Stimulated activated CD4-positive, alpha-beta T cell treated with anti-CD3 and anti-CD28 coated beads, TNF-alpha, amount 100 ng/mL, for 4 hours (primary cell): ENCODE results near the gene DNAJB13.

Source experiments
- DNase-seq, 3 experiments: peaks; one replicate each; pipeline ENCODE4 v3.0.0-alpha.2; 2020; ENCODE audit warnings: low read depth in 3 of 3

The DNAJB13 gene

DNA sequence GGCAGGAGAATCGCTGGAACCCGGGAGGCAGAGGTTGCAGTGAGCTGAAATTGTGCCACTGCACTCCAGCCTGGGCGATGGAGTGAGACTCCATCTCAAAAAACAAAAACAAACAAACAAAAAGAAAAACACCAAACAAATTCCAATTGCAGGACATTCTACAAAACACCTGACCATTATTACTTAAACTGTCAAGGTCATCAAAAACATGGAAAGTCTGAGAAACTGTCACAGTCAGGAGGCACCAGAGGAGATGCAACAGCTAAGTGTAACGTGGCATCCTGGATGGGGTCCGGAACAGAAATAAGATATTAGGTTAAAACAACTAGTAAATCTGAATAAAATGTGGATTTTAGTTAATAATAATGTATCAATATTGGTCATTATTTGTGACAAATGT, 914 bp upstream of the DNAJB13 start:
- no peak for DNase-seq

DNA sequence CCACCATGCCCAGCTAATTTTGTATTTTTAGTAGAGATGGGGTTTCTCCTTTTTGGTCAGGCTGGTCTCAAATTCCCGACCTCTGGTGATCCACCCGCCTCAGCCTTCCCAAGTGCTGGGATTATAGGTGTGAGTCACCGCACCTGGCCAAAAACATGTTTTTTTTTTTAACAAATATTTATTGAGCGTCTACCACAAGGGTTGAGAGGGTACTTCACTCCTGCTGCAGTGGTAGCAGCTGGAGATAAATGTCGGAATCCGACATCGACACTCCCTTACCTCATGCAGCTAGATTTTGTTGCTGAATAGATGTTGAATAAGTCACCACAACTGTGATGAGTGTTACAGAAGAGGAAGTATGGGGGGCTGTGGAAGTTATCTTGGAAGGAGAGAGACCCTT, 971 bp downstream of the DNAJB13 start:
- DNase-seq, result no peak

DNA sequence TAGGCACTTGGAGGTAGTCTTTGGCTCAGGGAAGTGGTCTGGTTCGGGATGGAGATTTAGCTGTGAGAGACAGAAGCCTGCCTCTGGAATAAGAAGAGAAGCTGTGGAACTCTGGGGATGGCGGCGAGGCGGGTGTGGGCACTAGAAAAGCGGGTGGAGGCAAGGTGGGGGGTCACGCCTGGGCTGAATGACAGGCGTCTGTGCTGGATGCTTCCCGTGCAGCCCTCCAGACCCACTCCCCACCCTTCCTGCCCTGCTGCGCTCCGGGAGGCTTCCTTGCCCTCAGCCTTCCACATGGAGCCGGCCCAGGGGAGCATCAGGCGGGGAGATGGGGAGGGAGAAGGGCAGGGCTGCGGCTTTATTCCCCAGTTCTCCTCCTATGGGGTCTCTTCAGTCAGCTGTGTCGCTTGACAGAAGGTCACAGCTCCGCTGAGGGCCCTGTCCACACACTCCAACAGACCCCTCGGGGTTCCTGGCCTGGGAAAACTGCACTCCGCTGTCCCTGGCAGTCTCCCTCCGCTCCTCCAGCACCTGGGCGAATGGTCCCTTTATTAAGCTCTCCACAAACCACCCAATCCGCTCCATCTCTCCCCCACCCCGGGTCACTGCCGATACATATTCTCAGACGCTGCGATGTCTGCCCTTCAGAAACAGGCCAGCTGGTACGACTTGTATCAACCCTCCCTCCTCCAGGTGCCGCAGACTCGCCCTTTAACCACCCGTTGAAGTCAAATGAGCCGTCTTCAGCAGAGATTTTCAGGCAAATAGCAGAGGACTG, 6.2 kb downstream of the DNAJB13 start:
- DNase-seq, result no peak

DNA sequence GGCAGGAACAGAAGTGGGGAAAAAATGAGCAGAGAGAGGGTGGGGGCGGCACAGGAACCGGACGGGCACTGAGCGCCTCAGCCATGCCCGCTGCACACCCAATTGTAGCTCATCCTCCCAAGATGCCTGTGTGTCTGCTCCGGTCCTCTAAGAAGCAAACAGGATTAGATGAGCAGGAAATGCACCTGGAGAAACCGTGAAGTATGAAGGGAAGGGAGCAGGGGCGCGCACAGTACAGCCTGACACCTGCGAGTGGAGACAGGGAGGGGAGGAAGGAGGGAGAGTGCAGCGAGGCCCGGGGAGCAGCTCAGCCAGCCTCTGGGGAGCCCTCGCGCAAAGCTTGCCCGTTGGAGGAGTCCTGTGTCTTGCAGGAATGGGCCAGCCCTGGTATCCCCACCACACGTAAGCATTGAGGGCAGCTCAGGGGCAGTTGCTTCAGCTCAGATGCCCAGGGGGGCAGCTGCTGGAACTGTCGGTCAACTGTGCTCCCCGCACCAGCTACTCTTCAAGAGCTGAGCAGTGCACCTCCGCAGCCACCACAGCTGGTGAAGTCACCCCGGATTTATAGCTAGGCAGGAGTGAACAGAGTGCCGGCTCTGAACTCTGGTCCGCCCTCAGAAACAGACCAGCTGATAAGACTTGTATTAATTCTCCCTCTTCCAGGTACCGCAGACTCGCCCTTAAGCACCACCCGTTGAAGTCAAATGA, 7.0 kb downstream of the DNAJB13 start:
- DNase-seq, result no peak

DNA sequence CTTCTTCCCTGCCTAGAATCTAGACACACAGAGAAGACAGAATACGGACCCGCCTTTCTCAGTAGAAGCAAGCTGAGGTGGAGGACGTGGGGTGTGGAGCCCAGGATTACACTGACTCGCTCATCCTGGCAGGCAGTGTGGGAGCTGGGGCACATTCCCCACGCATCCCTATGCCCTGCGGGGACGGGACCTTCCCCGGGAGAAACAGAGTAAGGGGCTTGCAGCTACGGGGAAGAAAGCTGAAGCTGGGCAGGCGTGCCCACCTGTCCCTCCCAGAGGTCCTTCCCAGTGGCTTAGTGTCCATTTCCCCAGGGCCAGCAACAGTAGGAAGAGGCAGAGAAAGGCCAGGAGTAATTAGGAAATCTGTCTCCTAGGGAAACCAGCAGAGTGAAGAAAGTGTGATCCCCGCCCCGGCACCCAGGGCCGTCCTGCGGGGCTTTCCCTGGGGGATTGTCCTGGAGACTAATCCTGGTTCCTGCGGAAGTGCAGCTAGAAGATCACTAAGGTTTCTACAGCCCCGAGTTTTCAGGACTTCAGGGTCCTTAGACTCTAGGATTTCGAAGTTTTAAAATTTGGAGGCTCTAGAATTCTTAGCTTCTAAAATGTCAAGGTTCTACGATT, 7.8 kb downstream of the DNAJB13 start:
- DNase-seq, result no peak

DNA sequence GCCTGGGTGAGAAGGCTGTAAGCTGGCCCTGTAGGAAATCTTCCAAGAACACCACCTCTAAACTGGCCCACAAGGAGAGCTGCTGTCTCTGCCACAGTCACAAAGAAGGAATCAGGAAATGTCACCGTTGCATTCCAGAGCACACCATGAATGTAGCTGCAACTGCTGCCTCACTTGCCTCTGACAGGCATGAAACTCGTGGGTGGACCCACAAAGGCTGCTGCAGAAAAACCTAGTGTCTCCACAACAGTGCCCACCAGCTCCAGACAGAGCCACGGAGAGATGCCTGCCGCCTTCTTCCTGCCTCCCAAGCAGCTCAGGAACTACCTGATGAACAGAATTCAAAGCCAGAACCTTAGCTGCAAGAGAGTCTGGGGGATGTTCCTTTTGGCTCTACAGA, 10.5 kb downstream of the DNAJB13 start:
- DNase-seq, result no peak

DNA sequence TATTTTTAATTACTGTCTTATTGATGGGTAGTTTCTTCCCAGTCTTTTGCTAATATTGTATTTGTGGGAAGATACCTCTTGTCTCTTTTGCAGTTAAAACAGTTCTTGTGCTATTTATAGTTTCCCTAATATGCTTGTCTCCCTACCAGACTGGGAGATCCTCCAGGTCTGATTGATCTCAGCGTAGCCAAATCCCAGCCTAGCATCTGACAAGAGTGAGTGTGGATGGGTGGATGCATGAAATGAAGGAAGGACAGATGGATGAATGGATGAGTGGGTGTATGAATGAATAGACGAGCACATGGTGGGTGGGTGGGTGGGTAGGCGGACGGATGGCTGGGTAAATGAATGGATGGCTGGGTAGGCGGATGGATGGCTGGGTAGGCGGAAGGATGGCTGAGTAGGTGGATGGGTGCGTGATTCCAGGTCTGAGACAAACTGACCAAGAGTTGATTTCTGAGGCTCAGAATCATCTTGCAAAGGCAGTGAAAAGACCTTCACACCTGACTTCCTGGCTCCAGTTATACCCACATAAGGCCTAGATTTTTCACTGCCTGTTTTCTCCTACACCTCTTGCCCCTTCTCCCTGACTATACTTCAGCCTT, 11.4 kb downstream of the DNAJB13 start:
- DNase-seq, result no peak

DNA sequence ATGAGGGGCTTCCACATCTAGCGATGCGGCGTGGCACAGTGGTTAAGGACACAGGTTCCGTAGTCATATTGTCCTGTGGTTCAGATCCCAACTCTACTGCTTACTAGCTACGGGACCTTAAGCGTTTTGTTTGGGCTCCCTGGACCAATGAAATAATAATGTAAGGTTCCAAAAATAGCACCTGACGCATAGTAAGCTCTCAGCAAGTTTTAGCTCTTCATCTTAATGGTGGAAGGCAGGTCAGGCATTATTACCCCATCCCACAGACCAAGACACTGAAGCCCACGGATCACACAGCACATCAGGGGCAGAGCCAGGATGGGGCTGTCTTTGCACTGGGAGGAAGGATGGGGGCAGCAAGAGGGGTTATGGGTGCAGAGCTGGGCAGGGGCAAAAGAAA, 13.0 kb downstream of the DNAJB13 start:
- no peak for DNase-seq

DNA sequence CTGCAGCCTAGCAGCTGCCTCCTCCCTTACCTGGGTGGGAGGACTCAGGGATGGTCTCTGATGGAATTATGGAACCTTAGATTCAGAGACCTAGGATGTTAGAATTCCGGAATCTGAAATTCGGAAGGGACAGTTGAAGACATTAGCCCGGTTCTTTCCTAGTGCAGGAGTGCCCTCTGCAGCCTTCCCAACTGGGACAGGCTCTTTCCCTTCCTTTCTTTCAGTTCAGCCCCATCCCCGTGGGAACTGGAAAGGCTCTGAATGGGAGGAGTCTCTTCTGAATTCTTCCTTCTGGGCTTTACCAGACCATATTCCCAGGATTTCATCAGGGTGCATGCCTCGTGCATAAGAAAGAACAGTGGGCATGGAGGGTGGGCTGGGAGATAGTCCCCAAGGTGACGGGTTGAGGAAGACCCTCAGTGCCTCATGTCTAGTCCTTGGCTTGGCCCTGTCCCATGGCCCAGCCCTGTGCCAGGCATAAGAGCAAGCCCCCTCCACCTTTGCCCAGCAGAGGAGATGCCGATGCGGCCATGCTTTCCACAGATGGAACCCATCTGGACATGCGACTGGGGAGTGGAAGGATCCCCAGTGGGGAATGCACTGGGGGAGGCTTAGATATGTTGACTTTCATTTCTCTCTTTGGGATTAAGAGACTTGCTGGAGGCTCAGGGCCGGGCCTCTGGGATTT, 14.4 kb downstream of the DNAJB13 start:
- no peak for DNase-seq

DNA sequence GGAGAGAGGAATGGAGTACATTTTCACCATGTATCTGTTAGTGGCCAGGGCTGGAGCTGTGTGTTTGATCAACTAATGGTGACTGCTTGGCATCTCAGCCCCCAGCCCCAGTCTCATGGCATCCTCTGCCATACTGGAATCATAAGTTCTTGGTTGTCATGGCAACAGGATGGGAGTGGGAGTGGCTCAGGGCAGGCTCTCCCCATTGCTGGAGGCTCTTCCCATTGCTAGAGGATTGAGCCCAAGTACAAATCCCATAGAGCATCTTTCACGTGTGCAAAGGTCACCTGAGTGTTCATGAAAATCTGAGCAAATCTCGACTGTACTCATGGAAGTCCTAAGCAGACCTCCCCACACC, 14.9 kb downstream of the DNAJB13 start:
- DNase-seq, result no peak

DNA sequence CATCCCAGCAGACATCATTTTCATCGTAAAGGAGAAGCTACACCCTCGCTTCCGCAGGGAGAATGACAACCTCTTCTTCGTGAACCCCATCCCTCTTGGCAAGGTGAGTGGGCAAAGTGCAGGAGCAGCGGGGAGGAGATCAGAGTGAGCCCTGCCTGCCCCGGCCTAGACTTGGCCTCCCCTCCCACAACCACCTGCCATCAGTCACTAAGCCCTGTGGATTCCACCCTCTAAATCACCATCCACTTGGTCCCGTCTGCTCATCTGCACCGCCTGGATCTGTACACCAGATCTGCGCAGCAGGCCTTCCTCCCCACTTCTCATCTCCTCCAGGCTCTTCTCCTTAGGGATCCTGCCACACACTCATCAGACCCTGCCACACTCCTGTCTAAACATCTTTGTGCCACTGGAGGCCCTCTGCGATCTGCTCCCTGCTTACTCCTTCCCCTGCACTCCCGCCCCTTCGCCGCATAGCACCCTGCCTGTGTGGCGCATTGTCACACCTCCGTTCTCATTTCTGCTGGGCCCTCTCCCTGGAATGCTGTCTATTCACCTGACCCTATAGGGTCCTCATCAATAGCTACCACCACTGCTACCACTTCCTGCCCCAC, 17.6 kb downstream of the DNAJB13 start:
- no peak for DNase-seq

DNA sequence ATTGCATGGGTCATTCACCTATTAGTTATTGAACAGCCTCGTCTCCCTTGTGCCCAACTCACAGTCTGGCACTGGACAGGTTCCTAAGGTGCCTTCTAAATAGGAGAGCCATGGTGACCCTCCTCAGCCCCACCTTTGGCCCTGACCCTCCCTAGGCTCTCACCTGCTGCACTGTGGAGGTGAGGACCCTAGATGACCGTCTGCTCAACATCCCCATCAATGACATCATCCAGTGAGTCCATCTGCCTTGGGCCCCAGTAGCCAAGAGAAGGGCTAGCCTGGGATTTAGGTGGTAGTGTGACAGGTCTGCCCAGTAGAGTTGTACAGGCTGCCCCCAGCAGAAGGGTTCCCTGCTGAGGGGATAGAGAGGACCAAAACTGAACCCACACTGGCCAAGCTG, 18.3 kb downstream of the DNAJB13 start:
- no peak for DNase-seq

DNA sequence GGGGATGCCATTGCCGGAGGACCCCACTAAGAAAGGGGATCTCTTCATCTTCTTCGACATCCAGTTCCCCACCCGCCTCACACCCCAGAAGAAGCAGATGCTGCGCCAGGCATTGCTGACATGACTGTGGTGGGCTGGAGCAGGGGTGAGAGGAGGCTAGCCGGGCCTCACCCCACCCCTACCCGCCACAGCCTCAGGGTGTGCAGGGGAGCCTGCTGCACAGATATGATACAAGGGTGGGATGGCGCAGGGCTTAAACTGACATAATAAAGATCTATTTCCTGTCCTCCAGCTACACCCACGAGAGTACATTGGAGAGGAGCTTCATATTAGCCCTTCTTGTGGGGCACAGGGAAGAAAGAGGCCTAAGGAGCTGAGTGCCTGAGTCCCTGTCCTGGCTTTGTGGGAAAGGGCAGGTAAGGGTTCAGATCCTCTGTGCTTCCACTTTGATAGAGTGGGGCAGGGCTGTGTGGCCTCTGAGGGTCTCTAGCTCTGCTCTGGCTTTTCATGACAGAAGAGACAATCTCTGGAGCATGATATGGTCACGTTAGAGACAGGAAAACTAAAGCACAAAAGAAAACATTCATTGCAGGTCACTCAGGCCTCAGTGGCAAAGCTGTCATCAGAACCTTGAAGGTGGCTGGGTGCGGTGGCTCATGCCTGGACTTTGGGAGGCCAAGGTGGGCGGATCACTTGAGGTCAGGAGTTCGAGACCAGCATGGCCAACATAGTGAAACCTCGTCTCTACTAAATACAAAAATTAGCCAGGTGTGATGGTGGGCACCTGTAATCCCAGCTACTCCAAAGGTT, 19.4 kb downstream of the DNAJB13 start:
- DNase-seq, result no peak

DNA sequence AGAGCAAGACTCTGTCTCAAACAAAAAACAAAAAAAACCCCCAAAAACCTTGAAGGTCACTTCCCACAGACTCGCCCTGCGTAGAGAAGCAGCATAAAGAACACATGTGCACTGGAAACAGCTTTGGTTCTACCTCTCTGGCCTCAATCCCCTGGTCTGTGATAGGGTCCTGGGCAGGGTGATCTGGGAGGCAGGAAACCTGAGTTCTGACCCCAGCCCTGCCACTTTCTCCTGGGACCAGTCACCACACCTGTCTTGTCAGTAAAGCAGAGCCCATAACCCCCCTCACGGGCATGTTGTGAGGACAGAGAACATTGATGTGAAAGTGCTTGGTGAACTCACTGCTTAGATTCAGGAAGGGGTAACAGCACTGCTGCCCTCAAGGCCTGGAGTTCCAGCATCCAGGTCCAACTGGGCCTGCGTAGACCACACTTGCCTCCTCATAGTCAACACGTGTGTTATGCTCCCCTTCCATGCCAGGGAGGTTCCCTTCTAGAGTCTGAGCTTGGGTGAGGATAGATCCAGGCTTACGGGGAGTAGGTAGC, 20.4 kb downstream of the DNAJB13 start:
- DNase-seq, result no peak

DNA sequence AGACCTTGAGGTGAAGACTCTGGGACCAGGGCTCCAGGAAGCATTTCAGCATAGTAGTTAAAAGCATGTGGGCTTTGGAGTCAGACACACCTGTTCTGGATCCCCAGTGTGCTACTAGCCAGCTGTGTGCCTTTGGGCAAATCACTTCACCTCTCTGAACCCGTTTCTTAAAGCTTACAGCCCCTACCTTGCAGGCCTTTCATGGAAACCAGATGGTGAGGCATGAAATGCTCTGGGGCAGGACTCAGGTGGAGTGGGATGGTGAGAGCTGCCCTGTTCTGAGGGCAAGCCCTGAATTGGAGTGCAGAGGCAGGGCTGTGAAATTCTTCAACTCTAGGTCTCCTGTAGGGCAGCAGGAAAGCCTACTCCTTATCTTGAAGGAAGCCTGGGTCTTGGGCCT, 21.4 kb downstream of the DNAJB13 start:
- no peak for DNase-seq

DNA sequence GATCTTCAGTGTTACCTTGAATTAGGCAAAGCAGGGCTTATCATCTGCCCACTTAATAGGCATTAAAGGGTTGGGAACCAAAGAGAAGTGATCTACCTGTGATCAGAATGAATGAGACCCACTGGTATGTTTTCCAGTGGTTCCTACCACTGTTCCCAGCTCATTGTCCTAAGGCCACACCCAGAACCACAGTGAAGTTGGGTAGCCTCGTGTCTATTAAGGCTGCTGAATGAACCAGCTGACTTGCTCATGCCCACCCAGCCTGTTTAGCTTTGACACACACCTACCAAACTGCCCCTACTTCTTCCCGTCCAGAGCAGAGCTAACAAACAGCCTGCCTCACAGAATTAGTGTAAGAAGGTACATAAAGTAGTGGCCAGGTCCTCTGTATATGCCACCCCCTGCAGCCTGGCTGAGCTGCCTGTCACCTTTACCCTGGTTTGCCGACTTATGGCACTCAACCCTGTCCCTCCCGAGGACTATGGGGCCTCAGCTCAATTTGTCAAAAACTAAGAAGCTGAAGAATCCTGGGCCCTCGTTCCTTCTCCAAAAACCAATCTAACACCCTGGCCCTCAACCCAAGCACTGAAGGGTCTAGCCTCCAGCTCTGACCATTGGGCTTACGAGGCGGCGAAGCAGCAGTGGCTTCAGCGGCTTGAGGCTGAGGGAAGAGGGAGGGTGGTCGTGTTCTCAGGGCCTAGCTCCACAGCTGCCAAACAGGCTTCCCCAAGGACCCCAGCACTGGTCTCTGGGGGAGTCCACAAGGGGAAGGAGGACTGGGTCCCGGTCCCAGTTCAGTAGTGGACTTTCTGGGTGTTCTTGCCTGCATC, 22.0 kb downstream of the DNAJB13 start:
- DNase-seq, result no peak

DNA sequence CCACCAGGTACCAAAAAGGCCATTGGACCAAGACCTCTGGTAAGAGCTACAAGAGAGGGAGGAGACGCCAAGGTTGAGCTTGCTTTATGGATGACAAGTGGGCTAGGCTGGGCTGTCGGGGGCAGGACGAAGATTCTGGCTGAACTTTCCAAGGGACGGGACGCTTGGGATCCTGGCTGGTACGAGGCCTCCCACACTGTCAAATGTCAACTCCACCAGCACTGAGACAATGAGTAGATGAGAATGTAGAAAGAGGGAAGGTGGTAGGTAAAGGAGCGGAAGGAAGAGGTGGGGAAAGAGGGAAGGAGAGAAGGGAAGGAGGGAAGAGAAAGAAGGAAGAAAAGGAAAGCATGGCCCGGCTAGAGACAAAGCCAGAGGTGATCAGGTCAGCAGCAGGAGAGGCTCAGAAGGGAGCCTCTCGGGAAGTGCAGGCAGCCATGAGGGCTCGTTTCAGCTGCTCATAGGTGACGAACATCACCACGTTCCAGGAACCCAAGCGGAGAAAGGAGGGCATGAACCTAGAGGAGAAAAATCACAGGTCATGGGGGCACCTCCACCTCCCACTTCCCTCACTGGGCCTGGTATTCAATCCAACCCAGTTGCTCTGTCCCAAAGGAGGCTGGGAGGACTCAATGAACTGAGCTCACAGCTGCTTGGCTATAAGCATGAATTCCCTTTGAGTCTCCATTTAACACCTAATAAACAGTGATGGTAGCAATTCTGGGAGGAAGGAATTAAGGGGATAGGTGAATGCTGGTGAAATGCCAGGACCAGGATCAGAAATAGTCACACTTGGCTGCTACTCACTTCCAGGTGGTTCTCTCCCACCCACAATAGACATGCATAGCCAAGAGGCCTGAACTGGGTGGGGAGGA, 24.0 kb downstream of the DNAJB13 start:
- DNase-seq, result no peak

DNA sequence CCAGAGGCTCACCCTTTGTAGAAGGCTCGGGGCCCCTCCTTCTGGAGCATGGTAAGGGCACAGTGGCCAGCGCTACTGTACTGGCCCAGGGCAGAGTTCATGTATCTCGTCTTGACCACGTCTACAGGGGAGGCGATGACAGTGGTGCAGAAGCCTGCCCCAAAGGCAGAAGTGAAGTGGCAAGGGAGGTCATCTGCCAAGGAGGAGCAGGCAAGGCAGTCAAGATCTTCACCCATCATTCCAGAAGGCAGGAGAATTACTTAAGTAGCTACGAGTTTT, 24.6 kb downstream of the DNAJB13 start:
- no peak for DNase-seq
